Stimulated activated CD4-positive, alpha-beta T cell treated with anti-CD3 and anti-CD28 coated beads, TNF-alpha, amount 100 ng/mL, for 4 hours (primary cell): ENCODE results near the gene ZNF709.
"Not testable (repeated sequence)": the region's sequence is repeated elsewhere in the genome, so short reads cannot be mapped to it uniquely, and the experiment has no call there.

ENCODE experiments used
- DNase-seq, 3 experiments: peaks; one replicate each; pipeline ENCODE4 v3.0.0-alpha.2; 2020; ENCODE audit warnings: low read depth in 3 of 3

The ZNF709 gene

GRCh38 chr19:12453495-12453894 is 31.1 kb downstream of the ZNF709 start:
- DNase-seq: no peak

DNA sequence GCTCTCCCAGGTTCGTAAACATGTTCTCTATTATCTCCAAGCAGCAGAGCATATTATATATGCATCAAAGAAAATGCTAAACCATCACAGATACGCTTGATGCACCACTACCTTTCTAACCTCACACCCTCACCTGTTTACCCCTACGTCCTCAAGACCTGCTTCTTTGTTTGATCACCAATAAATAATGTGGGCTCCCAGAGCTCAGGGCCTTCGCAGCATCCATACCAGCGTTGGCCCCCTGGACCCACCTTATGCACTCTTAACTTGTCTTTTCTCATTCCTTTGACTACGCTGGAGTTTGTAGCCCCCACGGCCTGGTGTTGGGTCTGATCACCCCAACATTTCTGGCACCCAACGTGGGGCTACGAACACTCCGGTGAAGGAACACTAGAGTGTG is 33.8 kb downstream of the ZNF709 start:
- no peak for DNase-seq

DNA sequence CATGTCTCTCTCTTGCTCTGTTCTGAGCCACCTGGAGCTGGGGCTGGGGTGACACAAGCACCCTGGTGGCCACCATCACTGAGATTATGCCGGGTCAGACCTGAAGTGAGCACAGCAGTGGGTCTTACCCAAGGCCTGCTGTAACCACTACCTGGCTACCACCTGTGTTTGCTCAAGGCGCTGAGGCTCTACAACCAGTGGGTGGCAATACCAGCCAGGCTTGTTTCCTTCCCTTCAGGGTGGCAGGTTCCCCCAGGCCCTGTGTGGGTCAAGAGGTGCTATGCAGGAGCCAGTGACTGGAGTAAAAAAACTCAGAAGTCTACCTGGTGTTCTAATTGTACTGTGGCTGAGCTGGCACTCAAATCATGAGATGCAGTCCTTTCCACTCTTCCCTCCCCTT is 35.8 kb downstream of the ZNF709 start:
- DNase-seq: no peak

DNA sequence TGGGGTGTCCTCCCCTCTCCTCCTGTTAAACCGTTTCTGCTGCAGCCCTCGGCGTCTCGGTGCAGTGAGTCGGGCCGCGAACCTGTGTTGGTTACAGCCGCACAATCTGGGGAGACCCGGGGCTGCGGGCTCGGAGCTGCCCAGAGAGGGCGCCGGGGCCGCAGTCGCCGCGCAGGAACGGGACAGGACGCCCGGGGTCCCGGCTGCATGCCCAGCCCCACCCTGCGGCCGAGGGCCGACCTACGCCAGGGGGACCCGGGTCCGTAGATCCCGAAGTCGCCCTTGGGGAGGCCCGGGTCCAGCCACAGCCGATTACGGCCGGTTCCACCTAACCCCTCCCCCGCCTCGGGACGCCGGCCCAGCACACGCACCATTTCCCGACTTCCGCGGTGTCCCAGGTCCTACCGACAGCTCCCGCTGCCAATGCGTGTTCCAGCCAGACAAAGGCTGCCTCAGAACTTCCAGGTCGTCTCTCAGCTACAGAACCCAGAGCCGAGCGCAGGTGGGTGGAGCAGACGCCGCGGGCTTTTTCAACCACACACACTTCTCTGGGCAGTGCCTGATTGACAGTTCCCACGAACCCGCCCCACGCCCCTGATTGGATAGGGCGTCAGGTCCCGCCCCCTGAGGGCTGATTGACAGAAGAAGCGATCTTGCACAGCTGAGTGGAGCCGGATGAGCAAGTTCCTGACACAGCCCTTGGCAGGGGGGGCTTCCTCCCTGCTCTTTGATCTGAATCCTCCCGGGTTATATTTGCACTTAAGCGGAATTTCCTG is 43.9 kb downstream of the ZNF709 start, which contains the start of gene ZNF443:
Gene ZNF443, minus strand, starts transcription at position 481 of the 776 bp plus-strand sequence. Its CDS starts 107 bp downstream, at position 374.
- peak; percentile 97 to 100 (median 97) for DNase-seq

GRCh38 chr19:12439686-12440540 is 44.7 kb downstream of the ZNF709 start:
- peak; percentile 18 to 52 (median 31) for DNase-seq

DNA sequence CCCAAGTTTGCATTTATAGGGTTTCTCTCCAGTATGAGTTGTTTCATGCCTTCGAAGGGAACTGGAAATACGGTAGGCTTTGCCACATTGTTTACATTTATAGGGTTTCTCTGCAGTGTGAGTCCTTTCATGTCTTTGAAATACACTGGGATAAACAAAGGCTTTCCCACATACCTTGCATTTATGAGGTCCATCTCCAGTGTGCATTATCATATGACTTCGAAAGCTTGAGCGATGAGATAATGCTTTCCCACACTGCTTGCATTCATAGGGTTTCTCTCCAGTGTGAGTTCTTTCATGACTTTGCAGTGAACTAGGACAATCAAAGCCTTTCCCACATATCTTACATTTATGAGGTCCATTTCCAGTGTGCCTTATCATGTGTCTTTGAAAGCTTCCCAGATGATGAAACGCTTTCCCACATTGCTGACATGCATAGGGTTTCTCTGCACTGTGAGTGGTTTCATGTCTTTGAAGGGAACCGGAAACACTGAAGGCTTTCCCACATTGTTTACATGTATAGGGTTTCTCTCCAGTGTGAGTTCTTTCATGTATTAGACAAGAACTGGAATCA is 53.8 kb downstream of the ZNF709 start:
- DNase-seq: not testable (repeated sequence)

GRCh38 chr19:12425888-12426274 is 58.7 kb downstream of the ZNF709 start:
- DNase-seq: no peak

GRCh38 chr19:12425236-12425887 is 59.3 kb downstream of the ZNF709 start:
- DNase-seq: no peak

DNA sequence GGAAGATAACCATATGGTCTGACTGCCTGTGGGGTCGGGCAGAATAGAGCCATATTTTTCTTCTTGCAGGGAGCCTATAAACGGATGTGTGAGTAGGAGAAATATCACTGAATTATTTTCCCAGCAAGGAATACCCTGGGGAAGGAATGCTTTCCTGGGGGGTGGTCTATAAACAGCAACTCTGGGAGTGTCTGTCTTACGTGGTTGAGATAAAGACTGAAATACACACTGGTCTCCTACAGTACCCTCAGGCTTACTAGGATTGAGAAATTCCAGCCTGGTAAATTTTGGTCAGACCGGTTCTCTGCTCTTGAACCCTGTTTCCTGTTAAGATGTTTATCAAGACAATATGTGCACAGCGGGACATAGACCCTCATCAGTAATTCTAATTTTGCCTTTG is 67.3 kb downstream of the ZNF709 start:
- DNase-seq: not testable (repeated sequence)

GRCh38 chr19:12411893-12412292 is 72.7 kb downstream of the ZNF709 start:
- DNase-seq: no peak
